HL-60/S4 treated with retinoic acid at 250 ng/mL for 4 days and 3 days (cell line): Measurements from ENCODE around the gene FFAR3.

ENCODE experiments used
- in situ Hi-C: fragments of 300-500 bp; cut with MboI; formaldehyde crosslinking; loops from 2 replicates; pipeline ENCODE4 v1.7.0; 2022; ENCODE audit warnings: low sequenced_read_pairs

The FFAR3 gene

DNA sequence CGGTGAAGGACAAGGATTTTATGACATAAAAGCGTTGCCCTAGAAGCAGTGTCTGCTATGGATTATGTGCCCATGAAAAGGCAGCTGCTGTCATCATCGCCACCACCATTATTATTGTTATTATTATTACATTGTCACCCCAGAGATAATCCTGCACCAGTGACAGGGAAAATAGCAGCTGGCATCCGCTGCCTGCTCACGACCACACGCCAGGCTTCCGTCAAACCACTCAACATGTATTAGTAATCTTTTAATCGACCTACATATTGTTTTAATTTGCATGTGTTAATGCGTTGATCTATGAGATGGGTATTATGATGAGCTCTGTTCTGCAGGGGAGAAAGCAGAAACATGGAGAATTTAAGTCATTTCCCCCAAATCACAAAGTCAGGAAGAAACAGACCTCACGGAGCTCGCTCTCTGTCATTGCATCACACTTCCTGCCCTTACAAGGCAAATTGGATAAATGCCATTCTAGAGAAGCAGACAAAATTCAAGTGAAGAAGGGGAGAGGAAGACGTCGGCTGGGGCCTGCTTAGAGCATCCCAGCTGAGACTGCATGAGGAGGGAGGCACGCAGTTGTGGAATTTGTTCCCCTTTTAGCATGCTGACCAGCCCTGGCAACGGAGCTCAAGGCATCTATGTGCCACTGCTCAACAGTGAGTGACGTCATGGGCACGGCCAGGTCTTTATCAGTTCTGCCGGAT is at the start of gene FFAR3:
TSS of gene FFAR3 (plus strand) at position 594 of the 707 bp plus-strand sequence. CDS start 431 bp downstream, outside the sequence.
- in situ Hi-C loops, result loop anchor here (10.0 kb wide), 1 partner anchor 107 kb away; no protein-coding TSS in a partner anchor

DNA sequence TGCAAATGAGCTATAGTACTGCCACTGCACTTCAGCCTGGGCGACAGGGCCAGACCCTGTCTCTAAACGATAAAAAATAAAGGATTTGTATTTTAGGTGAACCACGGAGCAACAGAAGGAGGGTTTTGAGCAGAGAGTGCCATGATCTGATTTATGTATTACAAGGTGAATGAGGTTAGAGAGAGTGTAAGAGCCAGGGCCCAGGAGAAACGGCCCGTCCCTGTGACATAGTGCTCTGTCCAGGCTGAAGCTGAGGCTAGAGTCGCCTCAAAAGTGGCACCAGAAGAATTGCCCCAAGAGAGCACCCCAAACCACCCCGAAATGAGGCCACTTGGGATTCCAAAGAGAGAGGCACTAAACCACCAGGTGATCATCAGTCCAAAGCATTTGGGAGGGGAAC is 49.4 kb upstream of the FFAR3 start:
- in situ Hi-C loops, result no loop called here

GRCh38 chr19:35309481-35310279 is 48.6 kb upstream of the FFAR3 start:
- in situ Hi-C loops, result no loop called here

DNA sequence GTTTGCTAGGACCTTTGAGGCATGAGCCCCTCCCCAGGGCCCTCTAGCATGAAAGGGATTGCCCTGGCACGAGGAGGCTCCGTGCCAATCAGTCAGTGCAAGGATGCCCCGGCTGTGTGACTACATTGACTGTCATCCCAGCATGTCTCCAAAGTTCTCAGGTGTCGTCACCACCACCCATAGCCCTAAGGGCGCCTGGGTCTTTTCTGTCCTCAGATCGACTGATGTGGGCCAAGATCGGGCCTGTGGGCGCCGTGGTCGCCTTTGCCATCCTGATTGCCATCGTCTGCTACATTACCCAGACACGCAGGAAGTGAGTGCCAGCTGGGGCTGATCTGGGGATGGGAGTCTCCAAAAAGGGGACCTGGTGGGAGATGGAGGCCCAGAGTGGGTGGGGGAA is 47.9 kb upstream of the FFAR3 start:
- in situ Hi-C loops, result no loop called here

GRCh38 chr19:35310811-35311465 is 47.3 kb upstream of the FFAR3 start:
- in situ Hi-C loops, result no loop called here

DNA sequence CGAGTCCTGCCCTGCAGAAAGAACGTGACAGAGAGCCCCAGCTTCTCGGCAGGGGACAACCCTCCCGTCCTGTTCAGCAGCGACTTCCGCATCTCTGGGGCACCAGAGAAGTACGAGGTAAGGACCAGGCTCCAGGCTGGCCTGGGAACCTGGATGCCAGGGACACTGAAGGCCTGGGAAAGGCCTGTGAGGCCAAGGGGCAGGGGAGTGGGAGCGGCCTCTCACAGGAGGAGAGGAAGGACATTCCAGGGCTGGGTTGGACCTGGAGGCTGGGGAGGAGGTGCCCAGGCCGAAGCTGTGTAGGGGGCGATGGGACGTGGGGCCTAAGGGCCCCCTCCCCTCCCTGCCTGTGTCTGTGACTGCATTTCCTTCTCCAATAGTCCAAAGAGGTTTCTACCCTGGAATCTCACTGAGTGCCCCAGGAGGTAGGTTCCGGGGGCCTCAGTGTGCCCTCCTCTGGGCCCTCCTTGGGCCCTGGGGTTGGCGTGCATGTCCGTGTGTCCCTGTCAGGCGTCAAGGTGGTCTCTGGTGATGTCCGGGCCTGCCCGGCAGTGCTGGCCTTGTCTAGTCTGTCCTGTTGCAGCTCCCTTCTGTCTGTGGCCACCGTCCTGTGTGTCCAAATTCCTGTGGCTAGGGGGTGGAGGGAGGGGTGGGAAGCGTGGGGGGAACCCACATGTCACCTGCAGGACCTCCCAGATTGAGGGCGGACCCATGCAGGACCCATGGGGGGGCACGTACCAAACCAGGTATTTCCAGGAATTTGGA is 46.2 kb upstream of the FFAR3 start:
- in situ Hi-C loops, result no loop called here

DNA sequence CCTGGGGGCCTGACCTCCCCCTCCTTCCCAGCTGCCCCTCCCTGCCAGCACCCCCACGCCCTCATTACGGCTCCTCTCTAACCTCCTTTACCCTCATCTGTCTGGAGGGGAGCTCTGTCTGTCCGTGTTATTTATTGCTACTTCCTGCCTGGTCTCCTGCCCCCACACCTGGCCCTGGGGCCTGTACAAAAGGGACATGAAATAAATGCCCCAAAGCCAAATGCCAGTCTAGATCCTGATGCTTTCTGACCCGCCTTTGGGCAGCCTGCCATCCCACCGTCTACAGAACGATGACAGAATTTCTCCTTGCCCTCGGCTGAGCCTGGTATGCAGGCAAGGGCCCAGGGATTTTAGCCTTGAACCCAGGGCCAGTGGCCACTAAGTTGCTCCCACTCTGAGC is 44.7 kb upstream of the FFAR3 start:
- in situ Hi-C loops, result no loop called here

- in situ Hi-C loops, result no loop called here
These were observed 44.2 kb upstream of the FFAR3 start for GRCh38 chr19:35314031-35314430.

DNA sequence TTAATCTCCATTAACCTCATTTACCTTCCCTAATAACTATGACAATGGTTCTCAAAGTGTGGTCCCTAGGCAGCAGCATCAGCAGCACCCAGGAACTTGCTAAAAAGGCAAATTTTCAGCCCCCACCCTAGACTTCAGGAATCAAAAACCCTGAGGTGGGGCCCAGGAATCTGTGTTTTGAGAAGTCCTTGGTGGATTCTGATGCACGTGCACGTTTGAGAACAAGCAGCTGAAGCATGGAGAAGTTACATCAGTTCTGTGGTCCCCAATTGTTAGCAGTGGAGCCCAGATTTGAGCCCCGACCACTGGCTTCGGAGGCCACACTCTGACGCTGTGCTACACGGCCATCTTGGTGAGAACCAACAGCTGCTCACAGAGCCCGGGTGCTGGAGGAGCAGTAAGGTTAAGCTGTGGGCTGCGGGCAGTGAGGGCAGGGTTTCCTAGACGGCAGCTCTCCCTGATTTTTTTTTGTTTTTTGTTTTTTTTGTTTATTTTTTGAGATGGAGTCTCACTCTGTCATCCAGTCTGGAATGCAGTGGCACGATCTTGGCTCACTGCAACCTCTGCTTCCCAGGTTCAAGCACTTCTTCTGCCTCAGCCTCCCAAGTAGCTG is 43.3 kb upstream of the FFAR3 start:
- in situ Hi-C loops, result no loop called here

DNA sequence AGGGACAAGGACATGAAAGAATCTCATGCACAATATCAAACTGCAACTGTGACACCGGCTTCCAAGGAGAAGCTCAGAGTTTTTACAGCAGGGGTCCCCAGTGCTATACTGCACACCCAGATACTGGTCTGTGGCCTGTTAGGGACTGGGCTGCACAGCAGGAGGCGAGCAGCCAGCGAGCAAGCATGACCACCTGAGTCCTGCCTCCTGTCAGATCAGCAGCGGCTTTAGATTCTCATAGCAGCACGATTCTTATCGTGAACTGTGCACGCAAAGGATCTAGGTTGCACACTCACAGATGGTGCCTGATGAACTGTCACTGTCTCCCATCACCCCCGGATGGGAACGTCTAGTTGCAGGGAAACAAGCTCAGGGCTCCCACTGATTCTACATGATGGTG is 42.4 kb upstream of the FFAR3 start:
- in situ Hi-C loops, result no loop called here

- in situ Hi-C loops, result no loop called here
These were observed 41.7 kb upstream of the FFAR3 start for GRCh38 chr19:35316560-35316959.

DNA sequence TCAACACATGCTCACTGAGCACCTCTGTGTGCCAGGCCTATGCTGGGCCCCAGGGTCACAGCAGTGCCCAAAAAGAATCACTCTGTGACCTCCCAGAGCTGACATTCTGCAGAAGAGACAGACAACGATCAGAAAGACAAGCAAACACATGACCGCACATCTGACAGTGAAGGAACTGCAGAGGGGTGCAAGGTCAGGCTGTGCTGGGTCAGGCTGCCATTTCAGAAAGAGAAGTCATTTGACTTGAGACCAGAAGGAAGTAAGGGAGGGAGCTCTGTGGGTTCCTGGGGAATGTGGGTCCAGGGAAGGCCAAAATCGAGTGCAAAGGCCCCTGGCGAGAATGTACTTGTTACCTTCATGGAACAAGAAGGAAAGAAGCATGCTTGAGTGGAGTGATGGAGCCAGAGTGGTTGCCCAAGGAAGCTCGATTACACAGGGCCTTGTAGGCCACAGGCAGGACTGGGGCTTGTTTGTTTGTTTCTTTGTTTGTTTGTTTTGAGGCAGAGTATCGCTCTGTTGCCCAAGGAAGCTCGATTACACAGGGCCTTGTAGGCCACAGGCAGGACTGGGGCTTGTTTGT is 40.7 kb upstream of the FFAR3 start:
- in situ Hi-C loops, result no loop called here

DNA sequence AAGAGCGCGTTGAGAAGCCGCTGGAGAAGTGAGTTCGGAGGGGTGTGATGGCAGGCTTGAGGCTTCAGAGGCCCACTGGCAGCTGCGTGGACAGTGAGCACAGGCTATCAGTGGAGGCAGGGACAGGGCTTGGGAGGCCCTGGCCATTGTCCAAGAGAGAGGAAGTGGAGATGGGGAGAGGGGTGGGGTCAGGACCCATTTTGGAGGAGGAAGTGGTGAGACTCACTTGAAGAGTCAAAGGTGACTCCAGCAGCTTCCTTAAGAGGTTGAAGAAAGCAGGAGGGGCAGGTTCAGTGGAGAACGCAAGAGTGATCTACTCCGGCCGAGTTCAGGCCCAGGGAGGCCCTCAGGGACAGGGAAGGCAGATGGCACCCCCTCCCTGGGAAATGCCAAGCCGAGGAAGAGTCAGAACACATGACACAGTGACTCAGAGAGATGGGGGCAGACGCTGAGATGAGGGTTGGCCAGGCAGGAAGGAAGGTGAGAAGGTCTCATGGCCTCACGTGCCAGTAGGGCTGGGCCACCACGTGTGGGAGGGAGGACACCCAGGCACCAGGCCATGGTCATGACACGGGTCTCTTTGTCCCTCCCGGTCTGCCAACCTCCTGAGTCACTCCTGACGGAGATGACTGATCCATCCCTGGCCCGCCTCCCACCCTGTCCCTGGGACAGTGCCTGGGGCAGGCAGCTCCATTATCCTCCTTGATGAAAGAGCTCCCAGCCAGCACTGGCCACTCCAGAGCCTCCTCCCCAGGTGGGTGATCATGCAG is 39.4 kb upstream of the FFAR3 start:
- in situ Hi-C loops, result no loop called here

DNA sequence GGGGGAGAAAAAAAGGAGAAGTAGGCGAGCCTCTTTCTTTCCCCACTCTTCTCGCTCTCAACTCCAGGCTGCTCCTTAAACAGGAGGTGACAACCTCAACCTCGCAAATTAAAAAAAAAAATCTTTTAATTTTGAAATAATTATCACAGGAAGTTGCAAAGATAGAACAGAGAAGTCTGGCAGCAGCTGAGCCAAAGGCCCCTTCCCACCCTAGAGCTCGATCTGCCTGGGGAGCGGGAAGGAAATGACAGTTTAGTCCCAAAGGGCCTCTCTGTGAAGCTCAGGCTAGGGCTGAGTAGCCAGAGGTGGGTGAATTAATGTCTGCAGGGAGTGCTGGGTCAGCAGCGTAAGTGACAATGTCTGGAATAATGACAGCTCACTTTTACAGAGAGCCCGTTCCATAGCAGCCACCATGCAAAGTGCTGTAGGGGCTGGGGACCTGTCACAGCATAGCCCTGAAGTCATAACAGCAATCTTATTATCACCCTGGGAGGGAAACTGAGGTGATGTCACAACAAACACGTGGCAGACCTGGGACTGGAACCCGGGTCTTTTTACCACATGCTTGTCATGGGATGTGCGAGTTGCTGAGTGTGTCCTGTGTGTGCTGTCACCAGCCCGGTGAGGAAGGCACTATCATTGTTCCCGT is 38.1 kb upstream of the FFAR3 start:
- in situ Hi-C loops, result no loop called here

GRCh38 chr19:35321291-35321690 is 37.0 kb upstream of the FFAR3 start:
- in situ Hi-C loops, result no loop called here

DNA sequence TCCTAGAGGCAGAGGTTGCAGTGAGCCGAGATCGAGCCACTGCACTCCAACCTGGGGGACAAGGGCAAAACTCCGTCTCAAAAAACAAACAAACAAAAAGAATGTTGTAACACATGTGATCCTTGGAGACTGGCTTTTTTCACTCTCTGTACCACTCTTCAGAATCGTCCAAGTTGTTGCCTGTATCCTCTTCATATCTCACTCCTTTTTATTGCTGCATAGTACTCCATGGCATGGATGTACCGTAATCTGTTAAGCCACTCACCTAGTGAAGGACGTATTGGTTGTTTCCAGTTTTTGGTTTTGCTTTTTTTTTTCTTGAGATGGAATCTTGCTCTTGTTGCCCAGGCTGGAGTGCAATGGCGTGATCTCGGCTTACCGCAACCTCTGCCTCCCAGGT is 36.2 kb upstream of the FFAR3 start:
- in situ Hi-C loops, result no loop called here

DNA sequence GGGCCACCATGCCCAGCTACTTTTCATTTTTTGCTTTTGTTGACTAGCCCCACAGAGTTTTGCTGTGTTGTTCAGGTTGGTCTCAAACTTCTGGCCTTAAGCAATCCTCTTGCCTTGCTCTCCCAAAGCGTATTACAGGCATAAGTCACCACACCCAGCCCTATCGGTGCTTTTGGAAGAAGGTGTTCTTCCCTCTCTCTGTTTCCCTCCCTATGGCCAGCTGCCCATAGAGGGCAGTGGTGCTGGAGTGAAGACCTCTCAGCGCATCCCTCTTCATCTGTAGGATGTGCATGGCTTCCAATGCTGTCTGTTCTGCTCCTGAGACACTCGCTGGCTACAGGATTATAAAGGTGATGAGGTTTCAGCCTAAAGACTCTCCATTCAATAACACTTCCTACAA is 30.6 kb upstream of the FFAR3 start:
- in situ Hi-C loops, result no loop called here

DNA sequence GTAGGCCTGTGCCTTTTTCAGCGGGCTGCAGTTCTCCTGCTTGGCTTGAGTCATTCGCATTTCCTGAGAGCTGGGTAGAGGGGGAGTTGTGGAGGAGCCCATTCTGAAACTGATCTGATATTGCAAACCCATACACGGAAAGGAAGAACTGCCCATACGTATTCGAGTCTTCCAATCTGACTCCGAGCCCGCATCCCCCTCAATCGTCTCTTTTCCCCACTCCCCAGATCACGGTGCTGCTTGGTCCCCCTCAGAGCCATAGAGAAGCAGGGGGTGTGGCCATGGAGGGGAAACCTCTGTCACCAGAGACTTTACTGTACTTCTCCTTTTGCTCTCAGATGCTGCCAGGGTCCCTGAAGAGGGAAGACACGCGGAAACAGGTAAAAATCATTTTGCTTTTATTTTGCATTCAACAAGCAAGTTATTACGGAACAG is 29.4 kb upstream of the FFAR3 start, which contains the start of gene CD22:
TSS of gene CD22 (plus strand) at position 337 of the 435 bp plus-strand sequence. CDS start 2,854 bp downstream, outside the sequence.
- in situ Hi-C loops, result no loop called here

DNA sequence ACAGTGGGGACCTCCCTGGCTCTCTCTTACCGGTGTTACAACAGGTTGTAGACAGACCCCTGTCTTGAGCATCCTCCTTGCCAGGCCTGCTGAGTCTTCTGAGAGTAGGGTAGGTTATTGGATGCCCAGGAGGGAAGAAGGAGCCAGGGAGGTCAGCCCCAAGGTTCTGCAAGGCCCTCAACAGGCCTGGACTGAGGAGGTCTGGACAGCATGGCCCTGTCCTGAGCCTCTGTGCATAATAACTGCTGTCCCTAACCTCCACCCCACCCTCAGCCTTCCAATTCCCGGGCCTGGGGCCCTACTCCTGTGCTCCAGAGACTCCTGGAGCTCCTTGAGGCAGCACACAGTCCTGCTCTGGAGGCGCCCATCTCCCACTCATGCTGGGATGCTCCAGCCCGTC is 28.9 kb upstream of the FFAR3 start:
- in situ Hi-C loops, result no loop called here
